HS-27A (cell line): ENCODE data around the gene MYT1.
"Not testable (repeated sequence)": the region's sequence is repeated elsewhere in the genome, so short reads cannot be mapped to it uniquely, and the experiment has no call there.

Experiments used
- DNase-seq: peaks from one replicate; pipeline ENCODE4 v3.0.0-alpha.2; 2012; ENCODE audit warnings: low read depth, missing footprints

MYT1 gene

GRCh38 chr20:64169091-64169560 lies 4.9 kb downstream of the MYT1 start:
- no peak for DNase-seq

GRCh38 chr20:64171211-64171610 lies 7.0 kb downstream of the MYT1 start:
- no peak for DNase-seq

GRCh38 chr20:64173116-64173515 lies 8.9 kb downstream of the MYT1 start:
- DNase-seq: no peak

GRCh38 chr20:64176551-64176950 lies 12.3 kb downstream of the MYT1 start:
- no peak for DNase-seq

GRCh38 chr20:64176971-64177370 lies 12.7 kb downstream of the MYT1 start:
- DNase-seq: no peak

- DNase-seq: no peak
Measured at GRCh38 chr20:64177384-64177783, 13.1 kb downstream of the MYT1 start.

GRCh38 chr20:64177787-64178186 lies 13.5 kb downstream of the MYT1 start:
- no peak for DNase-seq

- DNase-seq: not testable (repeated sequence)
Measured at GRCh38 chr20:64178925-64179324, 14.7 kb downstream of the MYT1 start.

GRCh38 chr20:64179805-64180204 lies 15.6 kb downstream of the MYT1 start:
- DNase-seq: no peak

GRCh38 chr20:64180673-64181072 lies 16.4 kb downstream of the MYT1 start:
- no peak for DNase-seq

- no peak for DNase-seq
Measured at GRCh38 chr20:64181391-64181790, 17.1 kb downstream of the MYT1 start.

- no peak for DNase-seq
Measured at GRCh38 chr20:64182146-64182865, 18.1 kb downstream of the MYT1 start.

- no peak for DNase-seq
Measured at GRCh38 chr20:64183313-64183712, 19.1 kb downstream of the MYT1 start.

- DNase-seq: no peak
Measured at GRCh38 chr20:64184795-64185194, 20.5 kb downstream of the MYT1 start.

- no peak for DNase-seq
Measured at GRCh38 chr20:64185276-64185900, 21.1 kb downstream of the MYT1 start.

- no peak for DNase-seq
Measured at GRCh38 chr20:64186071-64186598, 21.9 kb downstream of the MYT1 start.

- not testable (repeated sequence) for DNase-seq
Measured at GRCh38 chr20:64187213-64187612, 23.0 kb downstream of the MYT1 start.

- DNase-seq: no peak
Measured at GRCh38 chr20:64188091-64188490, 23.8 kb downstream of the MYT1 start.

- no peak for DNase-seq
Measured at GRCh38 chr20:64188682-64189529, 24.7 kb downstream of the MYT1 start.

- DNase-seq: no peak
Measured at GRCh38 chr20:64189530-64189966, 25.3 kb downstream of the MYT1 start.

- DNase-seq: no peak
Measured at GRCh38 chr20:64189986-64190385, 25.7 kb downstream of the MYT1 start.

- DNase-seq: no peak
Measured at GRCh38 chr20:64191002-64191401, 26.8 kb downstream of the MYT1 start.
